EH (cell line): ENCODE results near the gene RND1.
A peak's percentile ranks its signal among the peaks of the same experiment; 100 is the strongest.

Source experiments
- DNase-seq: peaks from one replicate; pipeline ENCODE4 v3.0.0-alpha.2; 2015; ENCODE audit warnings: low read depth

Gene RND1

GRCh38 chr12:48827513-48828096, 38.1 kb downstream of the RND1 start:
- no peak for DNase-seq

- DNase-seq, result no peak
Measured at GRCh38 chr12:48827026-48827425, 38.6 kb downstream of the RND1 start.

DNA sequence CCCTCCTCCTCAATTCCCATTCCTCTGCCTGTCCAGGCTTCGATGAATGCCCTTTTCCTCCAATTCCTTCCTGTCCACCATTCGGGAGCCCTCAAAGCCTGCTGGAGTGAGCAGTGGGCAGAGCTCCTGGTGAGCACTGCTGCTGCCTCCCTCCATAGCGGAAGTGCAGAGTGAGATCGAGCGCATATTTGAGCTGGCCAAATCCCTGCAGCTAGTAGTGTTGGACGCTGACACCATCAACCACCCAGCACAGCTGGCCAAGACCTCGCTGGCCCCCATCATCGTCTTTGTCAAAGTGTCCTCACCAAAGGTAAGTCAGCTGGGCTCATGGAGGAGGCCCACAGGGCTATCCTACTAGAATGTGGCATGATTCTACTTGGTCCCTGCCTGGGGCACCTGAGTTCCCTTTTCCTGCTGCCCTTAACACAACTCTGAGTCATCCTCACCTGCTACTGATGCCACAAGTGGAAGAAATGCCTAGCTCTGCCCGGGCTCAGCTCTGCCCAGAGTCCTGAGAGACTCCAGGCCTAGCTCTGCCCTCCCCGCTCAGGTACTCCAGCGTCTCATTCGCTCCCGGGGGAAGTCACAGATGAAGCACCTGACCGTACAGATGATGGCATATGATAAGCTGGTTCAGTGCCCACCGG, 39.3 kb downstream of the RND1 start:
- no peak for DNase-seq

GRCh38 chr12:48824905-48825304, 40.8 kb downstream of the RND1 start:
- DNase-seq, result no peak

GRCh38 chr12:48824112-48824511, 41.6 kb downstream of the RND1 start:
- no peak for DNase-seq

- DNase-seq, result no peak
Measured at GRCh38 chr12:48823281-48823680, 42.4 kb downstream of the RND1 start.

GRCh38 chr12:48822711-48823110, 43.0 kb downstream of the RND1 start:
- no peak for DNase-seq

DNA sequence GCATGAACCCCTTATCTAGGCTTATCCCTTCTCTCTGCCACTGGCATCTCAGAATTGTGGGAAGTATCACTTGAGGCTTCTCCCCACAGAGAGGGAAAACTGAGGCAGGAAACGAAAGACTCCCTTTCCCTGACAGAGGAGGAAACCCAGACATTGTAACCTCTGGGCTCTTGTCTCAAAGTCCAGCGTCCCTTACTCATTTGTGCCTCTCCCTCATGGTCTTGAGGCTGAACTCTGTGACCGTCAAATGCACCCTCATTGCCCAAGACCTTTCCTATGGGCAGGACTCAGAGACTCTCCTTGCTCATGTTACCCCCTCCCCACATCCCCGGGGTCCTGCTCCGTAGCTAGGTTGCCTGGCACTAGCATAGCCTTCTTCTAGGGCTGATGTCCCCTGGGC, 43.5 kb downstream of the RND1 start:
- DNase-seq, result no peak

- no peak for DNase-seq
Measured at GRCh38 chr12:48819986-48820725, 45.5 kb downstream of the RND1 start.

DNA sequence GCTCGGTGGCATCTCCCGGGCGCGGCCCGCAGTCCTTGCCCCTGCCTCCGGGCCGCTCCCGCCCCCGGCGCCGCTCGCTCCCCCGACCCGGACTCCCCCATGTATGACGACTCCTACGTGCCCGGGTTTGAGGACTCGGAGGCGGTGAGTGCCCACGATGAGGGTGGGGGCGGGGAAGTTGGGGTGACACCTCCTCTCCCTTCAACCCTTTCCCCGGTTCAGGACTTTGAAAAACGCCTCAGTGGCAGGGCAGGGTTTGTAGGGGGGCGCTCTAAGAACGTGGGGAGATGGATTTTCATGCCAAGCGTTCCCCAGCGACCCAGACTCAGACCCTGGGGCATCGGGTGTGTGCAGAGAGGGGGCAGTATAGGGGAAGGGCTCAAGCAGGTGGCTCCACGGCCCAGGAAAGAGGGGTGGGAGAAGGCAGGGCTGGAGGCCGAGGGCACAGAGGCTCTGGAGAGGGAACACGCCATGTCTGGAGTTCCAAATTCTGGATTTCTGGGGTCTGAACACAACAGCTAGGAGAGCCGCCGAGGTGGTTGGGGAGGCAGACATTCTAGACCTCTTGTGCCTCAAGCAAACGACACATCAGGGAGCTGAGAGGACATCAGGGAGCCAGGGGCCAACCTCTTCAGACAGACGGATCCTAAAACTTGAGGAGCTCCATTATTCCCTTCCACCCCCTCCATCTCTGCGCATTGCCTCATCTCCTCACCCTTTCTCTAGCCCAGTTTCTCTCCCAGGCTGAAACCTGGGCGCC, 46.7 kb downstream of the RND1 start:
- DNase-seq, result no peak

DNA sequence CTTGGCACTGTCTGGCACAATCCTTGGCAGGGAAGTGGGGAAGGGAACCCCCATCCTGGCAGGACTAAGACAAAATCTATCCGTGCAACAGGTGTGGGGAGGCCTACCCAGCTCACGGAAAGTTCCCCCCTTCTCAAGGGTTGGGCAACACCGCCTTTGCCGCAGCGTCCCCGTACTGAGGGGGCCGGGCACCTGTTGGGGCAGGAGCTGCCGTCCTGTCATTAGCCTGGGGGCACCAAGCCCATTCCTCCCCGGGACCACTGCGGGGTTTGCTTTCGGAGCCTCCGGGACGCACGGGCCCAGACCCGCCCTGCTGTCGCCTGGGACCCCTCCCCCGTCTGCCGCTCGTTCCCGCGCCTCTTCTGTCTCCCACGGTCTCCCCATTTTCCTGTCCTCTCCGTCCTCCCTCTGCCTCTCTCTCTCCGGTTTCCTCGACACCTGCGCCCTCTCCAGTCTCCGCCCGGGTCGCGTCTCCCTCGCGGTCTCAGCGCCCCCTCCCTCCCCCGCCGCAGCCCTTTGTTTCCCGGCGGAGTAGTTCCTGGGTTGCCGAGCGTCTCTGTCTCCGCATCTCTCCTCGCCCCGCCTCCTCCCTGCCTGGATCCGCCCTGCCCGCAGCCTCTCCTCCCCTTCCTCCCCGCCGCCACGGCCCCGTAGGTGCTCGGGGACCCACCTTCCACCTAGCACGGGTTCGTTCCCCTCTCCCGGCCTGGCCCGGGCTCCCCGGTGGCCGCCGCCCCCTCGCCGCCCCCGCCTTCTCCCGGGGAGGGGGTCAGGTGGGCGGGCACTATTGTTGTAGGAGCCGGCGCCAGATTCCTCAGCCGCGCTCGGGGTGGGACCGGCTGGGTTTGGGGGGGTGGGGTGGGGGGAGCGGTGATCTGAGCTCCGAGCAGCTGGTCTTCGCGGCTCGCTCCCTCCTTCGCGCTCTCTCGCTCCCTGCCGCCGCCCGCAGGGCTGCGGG, 47.5 kb downstream of the RND1 start, which contains the start of gene CACNB3:
Gene CACNB3 (plus strand): TSS at position 624 of the 958 bp plus-strand sequence. CDS start 434 bp downstream, outside the sequence.
- peak; percentile 71 for DNase-seq

DNA sequence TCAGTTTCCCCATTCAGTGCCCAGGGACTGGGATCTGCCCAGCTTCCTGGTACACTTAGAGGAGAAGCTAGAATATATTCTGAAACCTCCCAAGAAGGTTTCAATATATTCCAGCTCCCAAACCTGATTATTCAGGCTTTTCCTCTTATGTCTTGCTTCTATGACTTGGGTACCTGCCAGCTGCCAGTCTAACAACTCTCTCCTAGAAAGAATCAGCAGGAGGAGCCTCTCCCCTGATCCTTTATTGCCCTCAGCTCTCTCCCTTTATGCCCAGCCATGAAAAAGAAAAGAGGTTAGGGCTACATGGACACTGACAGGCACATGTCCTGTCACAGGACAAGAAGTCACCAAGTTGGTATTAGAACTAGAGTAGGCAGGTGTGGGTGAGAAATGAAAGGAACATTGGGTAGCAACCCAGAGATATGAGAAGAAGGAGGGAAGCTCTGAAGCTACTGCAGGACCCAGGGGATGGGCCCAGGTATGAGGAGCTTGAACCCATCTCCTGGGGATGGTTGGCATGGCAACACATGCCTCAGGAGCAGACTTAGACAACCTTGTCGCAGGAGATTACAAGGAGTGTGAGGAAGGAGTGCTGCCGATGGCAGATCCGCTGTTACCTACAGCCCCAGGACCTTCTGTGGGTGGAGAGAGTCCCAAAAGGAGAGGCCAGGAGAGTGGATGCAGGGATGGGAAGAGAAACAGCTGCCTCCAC, 49.4 kb downstream of the RND1 start:
- peak; percentile 38 for DNase-seq

DNA sequence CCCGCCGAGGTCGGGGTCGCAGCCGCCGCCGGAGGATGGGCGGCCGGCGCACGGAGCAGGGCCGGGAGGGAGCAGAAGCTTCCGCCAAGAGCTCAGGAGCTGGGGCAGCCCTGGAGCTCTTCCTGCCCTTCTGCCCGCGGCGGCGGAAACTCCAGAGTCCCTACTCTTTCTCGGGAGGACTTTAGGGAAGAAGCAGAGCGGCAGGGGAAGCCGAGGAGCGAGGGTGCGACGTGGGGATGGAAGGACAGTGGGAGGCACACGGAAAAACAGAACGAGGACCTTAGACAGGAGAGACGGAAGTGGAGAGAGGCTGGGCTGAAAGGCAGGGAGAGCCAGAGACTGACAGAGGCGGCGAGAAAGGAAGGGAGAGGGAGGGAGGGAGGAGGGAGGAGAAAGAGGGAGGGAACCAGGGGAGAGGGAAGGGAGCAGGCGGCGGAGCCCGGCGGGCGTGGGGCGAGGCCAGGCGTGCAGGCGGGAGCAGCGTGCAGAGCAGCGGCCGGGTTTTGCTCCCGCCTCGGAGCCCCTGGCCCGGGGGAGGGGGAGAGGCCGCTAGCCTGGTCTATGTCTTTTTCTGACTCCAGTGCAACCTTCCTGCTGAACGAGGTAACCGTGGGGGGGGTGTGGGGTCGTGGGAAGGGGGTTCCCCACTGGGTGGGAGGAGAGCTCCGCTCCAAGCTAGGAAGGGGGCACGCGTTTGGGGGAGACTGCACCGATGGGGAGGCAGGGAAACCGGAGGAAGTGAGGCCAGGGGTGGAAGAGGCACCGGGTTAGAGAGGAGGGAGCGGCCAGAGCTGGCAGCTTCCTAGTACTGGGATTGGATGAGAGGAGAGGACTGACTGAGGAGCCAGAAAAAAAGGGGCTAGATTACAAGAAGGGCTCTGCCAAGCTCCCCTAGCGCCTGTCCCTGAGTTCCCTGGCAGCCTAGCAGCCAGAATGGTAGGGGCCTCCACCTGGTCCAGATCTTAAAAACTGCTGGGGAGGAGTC, 50.3 kb downstream of the RND1 start:
- DNase-seq, result peak; percentile 90

GRCh38 chr12:48814262-48815125, 51.2 kb downstream of the RND1 start:
- peak; percentile 80 for DNase-seq

- DNase-seq, result no peak
Measured at GRCh38 chr12:48813465-48814261, 52.0 kb downstream of the RND1 start.

DNA sequence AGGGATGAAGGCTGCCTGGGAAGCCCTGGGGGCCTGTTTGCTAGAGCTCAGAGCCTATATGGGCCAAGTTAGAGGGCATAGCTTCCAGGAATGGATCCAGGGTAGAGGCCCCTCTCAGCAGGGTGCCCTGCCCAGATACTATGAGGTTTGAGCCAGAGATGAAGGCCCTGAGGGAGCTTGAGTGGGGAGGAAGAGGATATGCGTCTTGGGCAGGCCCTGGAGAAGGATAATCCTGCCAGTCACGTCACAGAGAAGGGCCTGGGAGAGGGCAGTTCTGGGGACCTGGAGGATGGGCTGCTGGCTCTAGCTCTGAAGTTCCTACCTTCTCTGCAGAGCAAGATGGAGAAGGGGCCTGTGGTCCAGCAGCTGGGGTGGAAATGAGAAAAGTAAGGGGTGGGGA, 53.3 kb downstream of the RND1 start:
- DNase-seq, result peak; percentile 63

- DNase-seq, result peak; percentile 35
Measured at GRCh38 chr12:48811437-48812090, 54.1 kb downstream of the RND1 start.
